ENCODE results near the gene VPS50.

The VPS50 gene

GRCh38 chr7:93375603-93376002, 143.4 kb downstream of the VPS50 start:
- TF ChIP-seq GATA2 (IDR thresholded peaks at IDR 0.05; ENCODE audit: low read depth, low read length) = no peak
- TF ChIP-seq GATA3 (IDR thresholded peaks at IDR 0.05; ENCODE audit: low read depth, low read length) = no peak

- TF ChIP-seq GATA3 (IDR thresholded peaks at IDR 0.05; ENCODE audit: low read depth, low read length) = no peak
- no peak for TF ChIP-seq GATA2 (IDR thresholded peaks at IDR 0.05; ENCODE audit: low read depth, low read length)
Measured at GRCh38 chr7:93378131-93378760, 146.1 kb downstream of the VPS50 start.

- no peak for TF ChIP-seq GATA3 (IDR thresholded peaks at IDR 0.05; ENCODE audit: low read depth, low read length)
- TF ChIP-seq GATA2 (IDR thresholded peaks at IDR 0.05; ENCODE audit: low read depth, low read length) = no peak
Measured at GRCh38 chr7:93382362-93382761, 150.2 kb downstream of the VPS50 start.

- TF ChIP-seq GATA2 (IDR thresholded peaks at IDR 0.05; ENCODE audit: low read depth, low read length) (no peak), GATA3 (IDR thresholded peaks at IDR 0.05; ENCODE audit: low read depth, low read length) (no peak)
Measured at GRCh38 chr7:93390660-93391059, 158.5 kb downstream of the VPS50 start.

GRCh38 chr7:93392984-93393383, 160.8 kb downstream of the VPS50 start:
- no peak for TF ChIP-seq GATA3 (IDR thresholded peaks at IDR 0.05; ENCODE audit: low read depth, low read length)
- no peak for TF ChIP-seq GATA2 (IDR thresholded peaks at IDR 0.05; ENCODE audit: low read depth, low read length)

GRCh38 chr7:93399642-93400041, 167.5 kb downstream of the VPS50 start:
- TF ChIP-seq GATA3 (IDR thresholded peaks at IDR 0.05; ENCODE audit: low read depth, low read length) = no peak
- no peak for TF ChIP-seq GATA2 (IDR thresholded peaks at IDR 0.05; ENCODE audit: low read depth, low read length)

- TF ChIP-seq GATA2 (IDR thresholded peaks at IDR 0.05; ENCODE audit: low read depth, low read length) (no peak), GATA3 (IDR thresholded peaks at IDR 0.05; ENCODE audit: low read depth, low read length) (no peak)
Measured at GRCh38 chr7:93402944-93403343, 170.8 kb downstream of the VPS50 start.

GRCh38 chr7:93407239-93407638, 175.1 kb downstream of the VPS50 start:
- no peak for TF ChIP-seq GATA2 (IDR thresholded peaks at IDR 0.05; ENCODE audit: low read depth, low read length)
- no peak for TF ChIP-seq GATA3 (IDR thresholded peaks at IDR 0.05; ENCODE audit: low read depth, low read length)

GRCh38 chr7:93409324-93409723, 177.2 kb downstream of the VPS50 start:
- TF ChIP-seq GATA3 (IDR thresholded peaks at IDR 0.05; ENCODE audit: low read depth, low read length) (no peak), GATA2 (IDR thresholded peaks at IDR 0.05; ENCODE audit: low read depth, low read length) (no peak)

All from SH-SY5Y (cell line).